Astrocyte (in vitro differentiated cells and primary cell): ENCODE data around the gene ADAM19. TPM values are rescaled to one million over a fixed set of nuclear protein-coding genes. Genes with fewer than 3 reads are reported as not detected.

Source experiments
- DNase-seq: peaks from one replicate; pipeline ENCODE4 v3.0.0-alpha.2; 2010; ENCODE audit warnings: low read depth
- FAIRE-seq: peaks from 2 replicates; lab custom pipeline; 2011; peaks lifted over from hg19 to GRCh38; lab: Jason Lieb, UNC
- H2AFZ ChIP-seq: 2 replicates; pipeline ENCODE4 v1.6.0; 2012; ENCODE audit warnings: low read depth, low read length, inconsistent platforms
- H3K27ac ChIP-seq: 2 replicates; pipeline ENCODE4 v1.5.1; 2011; ENCODE audit warnings: low read depth, low read length, inconsistent platforms
- H3K27me3 ChIP-seq: 2 replicates; pipeline ENCODE4 v1.6.0; 2011; ENCODE audit warnings: low read length, inconsistent platforms; ENCODE audit not compliant: insufficient read depth
- H3K36me3 ChIP-seq: 2 replicates; pipeline ENCODE4 v1.5.1; 2011; ENCODE audit warnings: low read length, inconsistent platforms; ENCODE audit not compliant: insufficient read depth
- H3K4me1 ChIP-seq: 2 replicates; pipeline ENCODE4 v1.5.1; 2011; ENCODE audit warnings: low read length, inconsistent platforms; ENCODE audit not compliant: insufficient read depth
- H3K4me2 ChIP-seq: 2 replicates; pipeline ENCODE4 v1.6.0; 2012; ENCODE audit warnings: low read length, inconsistent platforms
- H3K4me3 ChIP-seq: 2 replicates; pipeline ENCODE4 v1.5.1; 2011; ENCODE audit warnings: low read depth, mild to moderate bottlenecking, low read length, inconsistent platforms; ENCODE audit not compliant: insufficient read depth
- H3K79me2 ChIP-seq: 2 replicates; pipeline ENCODE4 v1.6.0; 2012; ENCODE audit warnings: mild to moderate bottlenecking, low read length, inconsistent platforms; ENCODE audit not compliant: insufficient read depth
- H3K9ac ChIP-seq: 2 replicates; pipeline ENCODE4 v1.6.0; 2012; ENCODE audit warnings: mild to moderate bottlenecking, low read length, inconsistent platforms
- H3K9me3 ChIP-seq: 2 replicates; pipeline ENCODE4 v1.5.1; 2012; ENCODE audit warnings: low read depth, mild to moderate bottlenecking, low read length, inconsistent platforms; ENCODE audit not compliant: insufficient read depth
- H4K20me1 ChIP-seq: 2 replicates; pipeline ENCODE4 v1.6.0; 2012; ENCODE audit warnings: low read length, inconsistent platforms; ENCODE audit not compliant: insufficient read depth
- H3K27ac Mint-ChIP-seq: one replicate; pipeline ENCODE4 v1.8.0; 2021; ENCODE audit warnings: mild to moderate bottlenecking, mixed read lengths; ENCODE audit not compliant: unreplicated experiment
- H3K27me3 Mint-ChIP-seq: one replicate; pipeline ENCODE4 v1.8.0; 2021; ENCODE audit warnings: low read depth, mixed read lengths; ENCODE audit not compliant: unreplicated experiment
- H3K36me3 Mint-ChIP-seq: one replicate; pipeline ENCODE4 v1.8.0; 2021; ENCODE audit warnings: low read depth, mixed read lengths; ENCODE audit not compliant: unreplicated experiment
- H3K4me1 Mint-ChIP-seq: one replicate; pipeline ENCODE4 v1.8.0; 2021; ENCODE audit warnings: low read depth, mixed read lengths; ENCODE audit not compliant: unreplicated experiment
- H3K4me3 Mint-ChIP-seq: one replicate; pipeline ENCODE4 v1.8.0; 2021; ENCODE audit warnings: mild to moderate bottlenecking, moderate library complexity, mixed read lengths; ENCODE audit not compliant: unreplicated experiment
- H3K9me3 Mint-ChIP-seq: one replicate; pipeline ENCODE4 v1.8.0; 2021; ENCODE audit warnings: mild to moderate bottlenecking, mixed read lengths; ENCODE audit not compliant: unreplicated experiment
- EZH2 ChIP-seq: IDR thresholded peaks from 2 replicates; pipeline ENCODE4 v1.6.1; 2012; ENCODE audit warnings: mild to moderate bottlenecking, low read length, inconsistent platforms; ENCODE audit not compliant: insufficient read depth
- total RNA-seq: library from RNA; stranded (reverse); gene quantifications from 2 replicates; pipeline ENCODE4 v1.2.1, GENCODE V29; 2021
- TF ChIP-seq, protein P1 (sequence below): IDR thresholded peaks from 2 replicates; pipeline ENCODE4 v1.5.1; 2011; ENCODE audit warnings: low read depth, mild to moderate bottlenecking, inconsistent platforms, low read length, moderate library complexity; ENCODE audit not compliant: insufficient read depth

ADAM19 gene
- total RNA-seq, 1 donor from 2014 or later = 316 TPM

DNA sequence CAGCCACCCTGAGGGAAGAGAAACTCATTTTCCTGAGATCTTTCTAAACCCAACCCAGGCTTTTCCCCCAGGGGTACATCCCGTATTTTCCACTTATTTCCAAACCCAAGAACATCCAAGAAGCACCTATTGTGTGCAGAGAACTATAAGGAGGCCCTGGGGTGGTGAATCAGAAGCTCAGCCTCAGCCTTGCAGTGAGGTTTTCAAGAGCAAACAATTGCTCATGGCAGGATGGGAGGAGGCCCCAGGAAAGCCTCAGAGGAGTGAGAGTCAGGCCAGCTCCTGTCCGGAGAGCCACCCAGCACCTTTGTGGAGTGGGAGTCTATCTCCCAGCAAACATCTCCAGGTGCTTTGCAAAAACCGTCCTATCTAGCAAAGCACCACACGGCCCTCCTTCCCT lies 96.4 kb downstream of the ADAM19 start:
- no peaks in the 10 kb centered on the region for H3K27me3 Mint-ChIP-seq
- no peak for TF ChIP-seq EZH2
- TF ChIP-seq, protein P1, sequence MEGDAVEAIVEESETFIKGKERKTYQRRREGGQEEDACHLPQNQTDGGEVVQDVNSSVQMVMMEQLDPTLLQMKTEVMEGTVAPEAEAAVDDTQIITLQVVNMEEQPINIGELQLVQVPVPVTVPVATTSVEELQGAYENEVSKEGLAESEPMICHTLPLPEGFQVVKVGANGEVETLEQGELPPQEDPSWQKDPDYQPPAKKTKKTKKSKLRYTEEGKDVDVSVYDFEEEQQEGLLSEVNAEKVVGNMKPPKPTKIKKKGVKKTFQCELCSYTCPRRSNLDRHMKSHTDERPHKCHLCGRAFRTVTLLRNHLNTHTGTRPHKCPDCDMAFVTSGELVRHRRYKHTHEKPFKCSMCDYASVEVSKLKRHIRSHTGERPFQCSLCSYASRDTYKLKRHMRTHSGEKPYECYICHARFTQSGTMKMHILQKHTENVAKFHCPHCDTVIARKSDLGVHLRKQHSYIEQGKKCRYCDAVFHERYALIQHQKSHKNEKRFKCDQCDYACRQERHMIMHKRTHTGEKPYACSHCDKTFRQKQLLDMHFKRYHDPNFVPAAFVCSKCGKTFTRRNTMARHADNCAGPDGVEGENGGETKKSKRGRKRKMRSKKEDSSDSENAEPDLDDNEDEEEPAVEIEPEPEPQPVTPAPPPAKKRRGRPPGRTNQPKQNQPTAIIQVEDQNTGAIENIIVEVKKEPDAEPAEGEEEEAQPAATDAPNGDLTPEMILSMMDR = no peak
- H2AFZ ChIP-seq = no peak overlapping the region
- H4K20me1 ChIP-seq = peaks cover 44% of the 10 kb centered on the region
- no peak overlapping the region for H3K4me2 ChIP-seq
- H3K9ac ChIP-seq = peak overlapping the region; percentile 28
- H3K9me3 Mint-ChIP-seq = no peaks in the 10 kb centered on the region
- no peaks in the 10 kb centered on the region for H3K9me3 ChIP-seq
- no peaks in the 10 kb centered on the region for H3K27me3 ChIP-seq
- H3K27ac ChIP-seq = peak overlapping the region; percentile 35
- no peak for DNase-seq
- H3K36me3 ChIP-seq = peaks cover 54% of the 10 kb centered on the region
- no peak overlapping the region for H3K27ac Mint-ChIP-seq
- no peak overlapping the region for H3K4me3 Mint-ChIP-seq
- H3K4me1 ChIP-seq = peaks cover 41% of the 10 kb centered on the region
- H3K36me3 Mint-ChIP-seq = peaks cover 16% of the 10 kb centered on the region
- peaks cover 12% of the 10 kb centered on the region for H3K4me1 Mint-ChIP-seq
- no peak for FAIRE-seq
- H3K79me2 ChIP-seq = peaks cover 17% of the 10 kb centered on the region
- no peak overlapping the region for H3K4me3 ChIP-seq

DNA sequence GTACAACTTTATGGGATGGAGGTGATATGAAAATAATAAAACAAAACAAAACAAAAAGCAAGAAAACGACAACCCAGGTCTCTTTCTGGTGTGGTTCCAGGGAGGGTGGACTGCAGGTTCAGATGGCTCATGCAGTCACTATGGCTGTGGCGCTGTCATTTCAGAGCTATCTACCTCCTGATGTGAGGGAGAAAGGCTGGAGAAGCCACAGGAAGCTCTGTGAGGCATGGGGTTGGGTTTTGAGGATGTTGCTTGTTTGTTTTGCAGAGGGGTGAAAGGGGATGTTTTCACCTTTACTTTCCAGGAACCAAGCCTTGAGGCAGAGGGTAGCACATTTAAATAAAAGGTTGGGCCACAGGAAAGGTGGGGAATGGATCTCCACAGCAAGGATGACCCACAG lies 96.8 kb downstream of the ADAM19 start:
- H3K27me3 Mint-ChIP-seq = no peaks in the 10 kb centered on the region
- H3K27ac Mint-ChIP-seq = no peak overlapping the region
- DNase-seq = no peak

More for the DNA sequence above, 96.8 kb downstream of the ADAM19 start:
- H2AFZ ChIP-seq = no peak overlapping the region
- peak overlapping the region; percentile 8 for H3K27ac ChIP-seq
- H3K4me3 ChIP-seq = no peak overlapping the region
- no peaks in the 10 kb centered on the region for H3K9me3 ChIP-seq
- Mint-ChIP-seq H3K4me1 (peaks cover 16% of the 10 kb centered on the region), H3K4me3 (no peak overlapping the region), H3K9me3 (no peaks in the 10 kb centered on the region), H3K36me3 (peaks cover 16% of the 10 kb centered on the region)
- TF ChIP-seq, protein P1 = no peak
- no peak for TF ChIP-seq EZH2
- H3K36me3 ChIP-seq = peaks cover 50% of the 10 kb centered on the region
- peaks cover 13% of the 10 kb centered on the region for H3K79me2 ChIP-seq
- H3K9ac ChIP-seq = peak overlapping the region; percentile 2
- no peak for FAIRE-seq
- H4K20me1 ChIP-seq = peaks cover 39% of the 10 kb centered on the region
- no peaks in the 10 kb centered on the region for H3K27me3 ChIP-seq
- peaks cover 45% of the 10 kb centered on the region for H3K4me1 ChIP-seq
- no peak overlapping the region for H3K4me2 ChIP-seq
